ENCODE measurements around the gene TGFB1.
"Not testable (repeated sequence)": the region's sequence is repeated elsewhere in the genome, so short reads cannot be mapped to it uniquely, and the experiment has no call there.

The TGFB1 gene

GRCh38 chr19:41294393-41294792, 59.3 kb downstream of the TGFB1 start (continued):
- TF ChIP-seq CSRNP3 (CRISPR knock-in tag; IDR thresholded peaks at IDR 0.05) = no peak
- TF ChIP-seq RARB (CRISPR knock-in tag; IDR thresholded peaks at IDR 0.05) = no peak
- TF ChIP-seq PATZ1 (CRISPR knock-in tag; IDR thresholded peaks at IDR 0.05; ENCODE audit: borderline replicate concordance) = no peak
- no peak for TF ChIP-seq ZNF565 (CRISPR knock-in tag; conservative IDR thresholded peaks at IDR 0.05; ENCODE audit: low read depth)
- TF ChIP-seq OSR1 (CRISPR knock-in tag; IDR thresholded peaks at IDR 0.05) = no peak
- TF ChIP-seq CREB5 (CRISPR knock-in tag; IDR thresholded peaks at IDR 0.05; ENCODE audit: low read depth) = no peak
- no peak for TF ChIP-seq CSDC2 (CRISPR knock-in tag; IDR thresholded peaks at IDR 0.05)

- ATAC-seq = not testable (repeated sequence)
These were observed 63.9 kb downstream of the TGFB1 start for GRCh38 chr19:41289814-41290213.

- no peak for TF ChIP-seq PPARA (CRISPR knock-in tag; IDR thresholded peaks at IDR 0.05; ENCODE audit: borderline replicate concordance)
- TF ChIP-seq BACH2 (CRISPR knock-in tag; IDR thresholded peaks at IDR 0.05; ENCODE audit: borderline replicate concordance) = no peak
- TF ChIP-seq ZNF70 (CRISPR knock-in tag; IDR thresholded peaks at IDR 0.05) = no peak
- TF ChIP-seq ZFP30 (CRISPR knock-in tag; IDR thresholded peaks at IDR 0.05) = no peak
- TF ChIP-seq RARB (CRISPR knock-in tag; IDR thresholded peaks at IDR 0.05) = no peak
- no peak for TF ChIP-seq ESRRG (CRISPR knock-in tag; IDR thresholded peaks at IDR 0.05)
- TF ChIP-seq ZNF565 (CRISPR knock-in tag; conservative IDR thresholded peaks at IDR 0.05; ENCODE audit: low read depth) = no peak
- no peak for TF ChIP-seq SNAI2 (CRISPR knock-in tag; IDR thresholded peaks at IDR 0.05)
- no peak for TF ChIP-seq OSR1 (CRISPR knock-in tag; IDR thresholded peaks at IDR 0.05)
- no peak for TF ChIP-seq POU6F1 (CRISPR knock-in tag; IDR thresholded peaks at IDR 0.05; ENCODE audit: borderline replicate concordance, low read depth)
- TF ChIP-seq TCF4 (CRISPR knock-in tag; IDR thresholded peaks at IDR 0.05; ENCODE audit: borderline replicate concordance) = no peak
- no peak for TF ChIP-seq ARNTL (CRISPR knock-in tag; IDR thresholded peaks at IDR 0.05; ENCODE audit: borderline replicate concordance, low read depth)
- ATAC-seq = no peak
These were observed 64.8 kb downstream of the TGFB1 start for GRCh38 chr19:41288673-41289530.
